Left renal pelvis (tissue), 4 donors: Measurements from ENCODE around the gene NWD2. TPM values are rescaled to one million over a fixed set of nuclear protein-coding genes. Genes with fewer than 3 reads are reported as not detected.

ENCODE experiments used
- DNase-seq, 4 donors: peaks; one replicate each; pipeline ENCODE4 v3.0.0-alpha.2; 2013; ENCODE audit warnings: low read depth in 4 of 4, low spot score in 3 of 4
- polyA plus RNA-seq, 4 donors: library from polyadenylated mRNA; unstranded; fragments of 120-200 nt; gene quantifications; one replicate each; pipeline ENCODE4 v1.2.1, GENCODE V29; 2013; ENCODE audit not compliant: insufficient read length in 4 of 4

The NWD2 gene
- polyA plus RNA-seq, 4 donors: 0.01 to 0.27 (median 0.10) TPM

DNA sequence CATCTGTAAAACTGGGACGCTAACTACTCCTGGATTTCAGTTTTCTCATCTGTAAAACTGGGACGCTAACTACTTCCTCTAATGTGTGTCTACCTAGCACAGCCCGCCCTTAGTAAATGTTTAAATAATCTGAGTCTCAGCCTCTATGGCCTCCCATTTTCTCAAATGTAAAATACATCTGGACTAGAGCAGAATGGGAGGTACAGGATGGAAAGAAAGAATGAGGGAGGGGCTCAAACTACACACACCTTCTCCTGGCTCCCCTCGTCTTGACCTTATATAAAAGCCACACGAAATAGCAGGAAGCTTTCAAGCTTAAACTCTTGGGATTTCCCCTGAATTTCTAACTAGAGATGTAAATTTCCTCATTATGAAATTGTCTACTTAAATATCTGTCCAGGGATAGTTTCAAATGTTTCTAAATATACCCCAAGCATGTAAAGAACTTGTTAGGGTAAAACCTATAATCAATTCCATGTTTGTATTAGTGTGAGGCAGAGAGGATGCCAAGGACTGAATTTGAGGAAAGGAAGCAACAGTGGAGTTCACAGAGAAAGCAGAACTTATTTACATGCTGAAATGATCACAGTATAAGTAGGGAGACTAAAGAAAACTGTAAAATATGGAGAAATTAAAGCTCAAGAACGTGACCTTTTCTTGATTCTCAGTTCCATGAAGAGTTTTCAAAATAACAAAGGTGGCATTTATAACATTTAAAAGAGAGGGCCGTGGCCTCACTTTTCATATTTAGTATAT is 220.0 kb downstream of the NWD2 start:
- DNase-seq: no peak

DNA sequence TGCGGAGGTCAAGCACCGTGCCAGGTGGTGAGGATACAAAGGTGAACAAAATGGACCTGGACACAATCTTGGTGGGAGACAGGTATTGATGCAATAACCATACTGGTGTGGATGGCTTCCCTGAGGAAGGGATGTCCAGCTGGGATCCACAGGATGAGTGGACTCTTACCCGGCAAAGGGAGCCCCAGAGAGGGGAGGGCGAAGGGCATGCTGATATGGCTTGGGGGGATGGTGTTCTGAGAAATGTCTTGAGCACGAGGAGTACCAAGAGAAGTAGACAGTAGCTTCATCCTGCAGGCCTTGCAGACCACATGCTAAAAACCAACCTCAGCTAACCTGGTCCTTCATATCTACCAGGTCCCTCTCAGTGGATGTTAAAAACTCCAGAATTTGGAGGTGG is 220.8 kb downstream of the NWD2 start:
- no peak for DNase-seq

DNA sequence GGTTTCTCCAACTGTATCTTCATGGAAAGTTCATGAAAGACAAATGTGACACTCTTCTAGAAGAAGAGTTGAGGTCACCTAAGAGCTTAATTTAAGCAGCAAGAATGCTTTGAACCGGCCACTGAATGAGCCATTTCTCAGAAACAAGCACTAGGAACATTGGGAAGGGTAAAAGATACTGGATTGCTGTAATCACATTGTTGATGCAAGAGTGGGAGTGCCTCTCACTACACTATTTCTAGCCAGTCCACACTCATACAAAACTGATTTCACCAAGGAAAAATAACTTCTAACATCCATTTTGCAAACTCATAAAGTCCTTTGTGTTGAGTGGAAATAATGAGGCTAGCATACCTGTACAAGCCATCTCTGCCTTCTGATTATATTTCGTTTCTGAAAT is 221.3 kb downstream of the NWD2 start:
- DNase-seq: no peak

DNA sequence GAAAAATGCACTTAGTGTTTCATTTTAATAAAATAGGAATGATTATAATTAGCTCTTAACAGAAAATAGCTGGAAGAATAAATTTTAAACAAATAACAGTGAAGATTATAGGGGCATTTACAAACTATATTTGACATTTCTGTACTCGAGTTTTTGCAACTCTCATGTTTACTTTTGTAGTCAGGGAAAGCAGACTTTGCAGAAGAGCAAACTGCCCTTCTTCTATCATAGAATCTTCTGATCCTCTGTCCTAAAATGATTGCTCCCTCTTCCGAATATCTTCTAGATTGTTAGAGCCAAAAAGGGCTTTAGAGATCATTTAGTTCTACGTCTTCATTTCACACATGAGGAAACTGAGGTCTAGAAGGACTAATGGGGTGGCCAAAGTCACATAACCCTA is 222.7 kb downstream of the NWD2 start:
- DNase-seq: no peak

DNA sequence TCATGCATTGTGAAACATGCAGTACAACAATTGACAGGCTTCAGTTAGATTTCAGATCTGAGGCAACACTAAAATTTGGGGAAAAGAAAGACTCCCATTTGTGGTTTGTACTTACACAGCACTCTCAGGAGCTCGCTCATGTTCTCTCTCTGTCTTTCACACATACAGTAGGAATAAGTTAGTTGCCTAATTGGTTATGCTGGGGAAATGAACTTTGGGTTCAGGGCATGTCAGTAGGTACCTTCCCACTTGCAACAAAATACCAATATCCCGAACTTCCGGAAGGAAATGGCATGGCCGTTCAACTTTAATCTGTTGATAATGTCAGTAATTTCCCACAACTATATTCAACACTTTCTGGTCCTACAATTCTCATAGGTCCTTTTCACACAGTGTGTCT is 223.3 kb downstream of the NWD2 start:
- no peak for DNase-seq

DNA sequence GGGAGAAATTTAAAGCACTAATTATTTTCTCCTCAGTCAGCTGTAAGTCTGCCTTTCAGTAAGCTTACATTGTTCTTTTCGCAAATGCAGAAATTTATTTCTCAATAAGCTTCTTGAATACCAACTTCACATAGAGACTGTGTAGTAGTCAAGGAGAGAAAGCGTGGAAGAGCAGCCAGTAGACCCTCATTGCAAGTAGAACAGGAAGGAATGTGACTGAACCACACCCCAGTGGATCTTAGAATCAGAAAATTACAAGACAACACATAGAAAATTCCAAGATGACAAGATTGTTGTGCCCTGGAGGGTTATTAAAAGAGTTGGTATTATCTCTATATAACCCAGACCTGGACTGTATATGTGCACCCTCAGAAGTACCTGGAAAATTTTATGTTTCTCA is 224.7 kb downstream of the NWD2 start:
- DNase-seq: no peak

DNA sequence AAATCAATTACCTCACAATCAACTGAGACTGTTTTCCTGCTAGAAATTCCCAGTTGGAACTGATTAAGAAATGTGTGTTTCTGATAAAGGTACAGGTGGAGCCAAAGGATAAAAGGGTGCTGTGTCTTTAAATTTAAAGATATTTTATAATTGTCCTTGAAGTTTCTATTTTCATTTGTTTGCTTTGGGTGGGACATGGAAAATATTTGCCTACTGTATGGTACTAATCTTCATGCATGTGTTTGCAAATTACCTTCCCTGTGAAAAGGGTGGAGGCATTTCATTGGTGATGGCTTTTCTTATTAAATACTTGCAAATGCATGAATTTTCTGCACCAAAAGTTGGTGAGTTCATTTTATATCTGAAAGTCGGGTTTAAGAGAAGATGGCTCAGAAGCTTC is 225.7 kb downstream of the NWD2 start:
- no peak for DNase-seq

DNA sequence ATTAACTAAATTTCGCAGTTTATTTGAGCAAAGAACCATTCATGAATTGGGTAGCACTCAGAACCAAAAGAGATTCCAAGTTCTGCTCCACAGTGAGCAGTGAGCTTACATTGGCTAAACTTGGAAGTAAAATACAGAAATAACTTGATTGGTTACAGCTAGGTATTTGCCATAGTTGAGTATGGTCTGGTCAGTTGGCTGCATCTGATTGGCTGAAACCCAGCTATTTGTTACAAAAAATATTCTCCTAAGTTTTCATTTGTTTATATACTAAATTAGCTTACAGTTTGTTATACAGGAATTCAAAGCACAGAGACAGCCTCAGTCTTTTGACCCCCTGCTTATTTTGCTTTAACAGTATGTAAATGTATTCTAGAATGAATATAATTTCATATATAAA is 226.6 kb downstream of the NWD2 start:
- no peak for DNase-seq

DNA sequence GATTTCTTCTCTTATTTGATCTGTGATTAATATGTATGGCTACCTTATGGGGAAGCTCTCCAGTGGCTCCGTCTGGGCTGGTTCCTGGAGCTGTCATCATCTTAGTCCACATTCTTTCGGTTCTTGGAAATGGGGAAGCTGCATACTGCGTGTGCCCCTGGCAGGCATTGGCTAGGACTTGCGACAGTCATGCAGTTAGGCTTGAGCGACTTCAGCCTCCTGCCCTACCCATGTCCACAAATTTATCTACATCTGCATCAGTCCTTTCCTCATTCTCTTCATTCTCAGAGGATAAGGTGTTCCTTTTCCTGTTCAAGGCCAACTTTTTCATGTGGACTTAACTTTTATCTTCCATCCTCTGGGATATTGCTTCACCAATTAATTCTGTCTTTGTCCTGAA is 227.4 kb downstream of the NWD2 start:
- no peak for DNase-seq

DNA sequence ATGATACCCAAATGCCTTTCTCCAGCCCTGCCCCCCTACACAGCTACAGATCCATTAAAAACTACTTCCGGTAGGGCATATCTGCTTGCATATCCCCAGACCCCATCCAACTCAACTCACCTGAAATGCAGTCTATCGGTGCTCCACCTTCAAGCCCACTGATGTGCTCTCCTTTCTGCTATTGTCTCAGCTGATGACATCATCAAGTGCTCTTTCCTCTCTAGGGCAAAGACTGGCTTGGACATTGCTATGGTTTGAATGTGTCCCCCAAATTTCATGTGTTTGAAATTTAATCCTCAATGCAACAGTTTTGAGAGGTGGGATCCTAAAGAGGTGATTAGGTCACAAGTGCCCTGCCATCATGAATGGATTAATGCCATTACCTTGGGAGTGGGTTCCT is 229.3 kb downstream of the NWD2 start:
- DNase-seq: no peak

DNA sequence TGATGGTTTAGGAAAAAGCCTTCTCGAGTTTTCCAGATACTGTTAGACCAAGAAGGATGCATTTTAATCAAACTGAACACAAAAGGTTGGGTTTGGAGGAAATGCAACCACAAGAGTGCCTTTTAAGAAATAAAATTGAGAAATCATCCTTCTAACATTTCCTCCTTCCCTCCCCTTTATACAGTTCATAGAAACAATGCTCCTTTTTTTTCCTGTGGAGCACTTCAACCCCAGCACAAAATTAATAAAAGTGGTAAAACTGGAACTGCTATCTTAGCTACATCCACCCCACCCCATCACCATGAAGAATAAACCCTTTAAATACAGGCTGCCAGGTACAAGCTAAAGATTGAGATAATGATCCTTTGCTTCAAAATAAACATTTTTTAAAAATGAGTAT is 230.5 kb downstream of the NWD2 start:
- DNase-seq: no peak

DNA sequence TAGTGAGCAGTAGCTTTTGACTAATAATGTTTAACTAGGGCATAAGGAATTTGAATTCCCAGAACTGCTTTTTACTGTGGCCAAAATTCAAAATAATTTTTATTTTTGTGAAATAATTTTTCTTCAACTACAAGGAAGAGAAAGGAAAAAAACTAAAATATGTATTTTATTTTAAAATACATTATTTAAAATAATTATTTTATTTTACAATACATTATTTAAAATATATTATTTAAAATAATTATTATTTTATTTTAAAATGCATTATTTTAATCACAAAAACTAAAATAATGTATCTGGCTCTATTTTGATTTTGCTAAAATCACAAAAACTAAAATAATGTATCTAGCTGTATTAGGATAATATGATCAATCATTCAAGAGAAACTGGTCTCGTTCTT is 231.2 kb downstream of the NWD2 start:
- DNase-seq: no peak

DNA sequence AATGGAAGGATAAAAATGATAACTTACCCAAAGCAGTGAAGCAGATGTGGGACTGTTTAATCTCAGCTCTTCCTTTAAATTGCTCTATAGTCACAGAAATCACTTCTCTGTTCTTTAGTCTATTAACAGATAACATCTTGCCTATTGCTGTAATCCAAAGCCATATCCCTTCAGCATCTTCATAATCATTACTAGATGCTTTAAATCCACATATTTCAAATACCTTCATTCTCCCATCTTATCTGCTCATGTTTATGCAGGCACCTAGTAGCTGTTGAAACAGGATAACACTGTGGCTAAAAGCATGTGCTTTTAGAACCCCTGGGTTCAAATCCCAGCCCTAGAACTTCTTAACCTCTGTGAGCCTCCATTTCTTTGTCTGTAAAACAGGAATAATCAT is 231.7 kb downstream of the NWD2 start:
- no peak for DNase-seq

DNA sequence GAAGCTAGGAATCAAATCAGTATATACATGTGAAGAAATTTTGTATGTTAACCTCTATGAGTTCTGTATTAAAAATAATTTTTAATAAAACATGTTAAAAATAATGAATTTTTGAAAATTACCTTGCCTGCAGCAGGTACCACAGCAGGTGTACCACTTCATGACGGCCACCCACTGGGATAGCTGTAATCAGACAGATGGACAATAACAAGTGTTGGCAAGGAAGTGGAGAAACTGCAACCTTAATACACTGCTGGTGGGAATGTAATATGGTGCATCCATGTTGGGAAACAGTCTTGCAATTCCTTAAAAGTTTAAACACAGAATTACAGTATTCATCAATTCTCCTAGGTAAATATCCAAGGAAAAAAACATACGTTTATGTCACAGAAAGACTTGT is 232.1 kb downstream of the NWD2 start:
- no peak for DNase-seq

DNA sequence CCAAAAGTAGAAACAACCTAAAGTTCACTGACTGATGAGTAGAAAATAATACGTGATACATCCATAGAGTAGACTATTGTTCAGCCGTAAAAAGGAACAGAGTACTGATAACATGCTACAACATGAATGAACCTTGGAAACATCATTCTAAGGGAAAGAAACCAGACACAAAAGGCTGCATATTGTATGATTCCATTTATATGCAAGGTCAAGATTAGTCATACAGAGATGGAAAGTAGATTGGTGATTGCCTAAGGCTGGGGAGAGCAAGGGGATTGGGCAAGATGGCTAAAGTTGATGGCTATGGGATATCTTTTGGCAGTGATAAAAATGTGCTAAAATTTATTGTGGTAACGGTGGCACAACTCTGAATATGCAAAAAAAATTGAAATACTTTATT is 232.6 kb downstream of the NWD2 start:
- DNase-seq: no peak

DNA sequence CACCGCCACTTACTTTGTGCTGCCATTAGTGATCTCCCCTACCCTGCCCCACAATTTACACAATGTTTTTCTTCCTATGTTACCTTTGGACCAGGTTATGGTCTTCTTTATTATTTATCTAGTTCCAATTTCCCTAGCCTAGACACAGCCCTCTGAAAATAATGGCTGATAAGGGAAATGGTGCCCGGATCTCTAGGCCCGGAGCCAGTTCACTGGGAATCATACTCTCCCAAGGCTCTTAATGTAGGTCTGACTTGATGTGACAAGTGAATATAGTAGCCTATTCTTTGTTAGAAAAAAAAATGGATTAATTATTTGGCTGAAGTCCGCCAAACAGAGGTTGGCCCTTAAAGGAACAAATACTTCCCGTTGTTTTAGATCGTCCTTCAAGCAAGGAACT is 233.6 kb downstream of the NWD2 start:
- no peak for DNase-seq

DNA sequence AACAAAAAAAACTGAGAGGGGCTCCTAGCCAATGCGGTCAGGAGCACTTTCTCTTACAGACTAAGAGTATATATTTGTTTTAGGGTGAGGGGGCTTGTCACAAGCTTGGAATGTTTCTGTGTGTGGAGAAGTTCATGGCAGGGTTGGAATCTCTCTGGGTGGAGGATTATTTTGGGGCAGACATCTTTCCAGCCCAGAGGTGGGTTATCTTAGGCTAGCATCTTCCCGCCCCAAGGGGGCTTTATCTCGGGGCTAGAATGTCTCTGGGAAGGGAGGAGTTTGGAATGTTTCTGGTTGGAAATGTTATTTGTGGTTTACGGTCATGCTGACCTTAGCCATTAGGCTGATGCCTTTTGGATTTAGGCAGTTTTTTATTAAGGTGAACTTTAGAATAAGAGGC is 236.0 kb downstream of the NWD2 start:
- DNase-seq: no peak

DNA sequence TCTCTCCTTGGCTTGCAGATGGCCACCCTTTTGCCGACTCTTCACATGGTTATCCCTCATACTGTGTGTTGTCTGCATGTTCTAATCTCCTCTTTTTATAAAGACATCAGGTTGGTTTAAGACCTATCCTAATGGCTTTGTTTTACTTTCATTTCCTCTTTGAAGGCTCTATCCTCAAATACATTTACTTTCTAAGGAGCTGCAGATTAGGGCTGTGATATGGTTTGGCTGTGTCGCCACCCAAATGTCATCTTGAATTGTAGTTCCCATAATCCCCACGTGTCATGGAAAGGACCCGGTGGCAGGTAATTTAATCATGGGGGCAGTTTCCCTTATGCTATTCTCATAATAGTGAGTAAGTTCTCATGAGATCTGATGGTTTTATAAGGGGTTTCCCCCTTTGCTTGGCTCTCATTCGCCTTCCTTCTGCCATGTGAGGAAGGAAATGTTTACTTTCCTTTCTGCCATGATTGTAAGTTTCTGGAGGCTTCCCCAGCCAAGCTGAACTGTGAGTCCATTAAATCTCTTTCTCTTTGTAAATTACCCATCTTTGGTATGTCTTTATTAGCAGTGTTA is 237.1 kb downstream of the NWD2 start:
- no peak for DNase-seq

DNA sequence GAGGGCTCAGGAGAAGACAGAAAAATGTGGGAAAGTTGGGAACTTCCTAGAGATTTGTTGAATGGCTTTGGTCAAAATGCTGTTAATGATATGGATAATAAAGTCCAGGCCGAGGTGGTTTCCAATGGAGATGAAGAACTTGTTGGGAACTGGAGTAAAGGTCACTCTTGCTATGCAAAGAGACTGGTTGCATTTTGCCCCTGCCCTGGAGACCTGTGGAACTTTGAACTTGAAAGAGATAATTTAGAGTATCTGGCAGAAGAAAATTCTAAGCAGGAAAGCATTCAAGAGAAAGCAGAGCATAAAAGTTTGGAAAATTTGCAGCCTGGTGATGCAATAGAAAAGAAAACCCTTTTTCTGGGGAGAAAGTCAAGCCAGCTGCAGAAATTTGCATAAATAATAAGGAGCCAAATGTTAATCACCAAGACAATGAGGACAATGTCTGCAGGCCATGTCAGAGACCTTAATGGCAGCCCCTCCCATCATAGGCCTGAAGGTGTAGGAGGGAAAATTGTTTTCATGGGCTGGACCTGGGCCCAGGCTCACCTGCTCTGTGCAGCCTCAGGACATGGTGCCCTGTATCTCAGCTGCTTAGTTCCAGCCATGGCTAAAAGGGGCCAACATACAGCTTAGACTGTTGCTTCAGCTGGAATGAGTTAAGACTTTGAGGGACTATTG is 237.8 kb downstream of the NWD2 start:
- no peak for DNase-seq

DNA sequence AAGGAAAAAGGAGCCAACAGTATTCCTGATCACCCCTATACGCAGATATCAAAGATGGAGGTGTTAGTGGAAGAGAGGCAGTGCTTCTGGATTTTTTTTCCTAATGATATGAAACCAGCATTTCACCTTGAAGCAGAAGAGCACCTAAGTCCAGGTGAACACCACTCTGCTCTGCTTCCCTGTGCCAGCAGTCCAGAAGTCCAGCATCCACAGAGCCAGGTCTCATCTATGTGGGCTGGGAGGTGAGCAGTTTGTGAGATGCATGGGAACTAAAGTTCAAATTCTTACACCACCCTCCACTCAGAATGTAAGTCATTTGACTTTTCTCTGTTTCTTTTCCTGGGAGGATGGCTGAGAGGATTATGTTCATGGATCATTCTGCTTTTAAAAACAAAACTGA is 239.1 kb downstream of the NWD2 start:
- no peak for DNase-seq

DNA sequence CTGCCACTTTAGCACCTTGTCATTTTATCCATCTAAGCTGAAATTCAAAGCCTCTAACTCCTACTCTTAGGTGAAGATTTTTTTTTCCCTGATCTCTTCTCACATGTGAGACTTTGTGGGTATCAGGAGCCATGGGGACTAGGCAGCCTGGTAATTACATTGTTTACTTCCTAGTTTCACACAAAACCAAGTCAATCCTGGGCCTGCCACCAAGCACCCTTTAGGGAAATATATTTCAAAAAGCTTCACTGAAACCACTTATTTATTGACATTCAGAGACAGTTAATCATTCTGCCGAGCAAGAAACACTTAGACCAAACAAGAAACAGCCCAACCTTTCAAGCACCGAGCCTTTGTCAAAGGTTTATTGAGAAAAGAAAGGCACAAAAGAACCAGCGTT is 241.6 kb downstream of the NWD2 start:
- DNase-seq: no peak

DNA sequence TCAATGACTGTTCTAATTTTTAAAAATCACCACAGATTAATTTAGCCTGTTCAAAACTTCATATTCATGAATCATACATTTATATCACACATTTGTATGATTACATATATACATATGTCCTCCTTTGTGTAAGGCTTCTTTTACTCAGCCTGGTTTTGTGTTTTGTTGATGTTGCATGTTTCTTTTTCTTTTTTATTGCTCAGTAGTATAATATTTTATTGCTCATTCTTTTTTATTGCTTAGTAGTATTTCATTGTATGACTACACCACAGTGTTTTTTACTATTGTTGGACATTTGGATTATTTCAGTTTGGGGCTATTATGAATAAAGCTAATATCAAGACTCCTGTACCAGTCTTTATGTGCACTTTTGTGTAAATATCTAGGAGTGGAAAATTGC is 243.1 kb downstream of the NWD2 start:
- no peak for DNase-seq
